HepG2 (cell line): ENCODE results near the gene ZNF606. TPM values are rescaled to one million over a fixed set of nuclear protein-coding genes. Genes with fewer than 3 reads are reported as not detected.
A peak's percentile ranks its signal among the peaks of the same experiment; 100 is the strongest.

Source experiments
- BRCA1 ChIP-seq: sonication (generic); formaldehyde crosslinking; IDR thresholded peaks from 2 replicates; pipeline ENCODE4 v1.4.0; 2020; ENCODE audit warnings: missing genetic modification reagents
- EED ChIP-seq: sonication (generic); formaldehyde crosslinking; IDR thresholded peaks from 2 replicates; pipeline ENCODE4 v1.5.0; 2020; ENCODE audit warnings: mild to moderate bottlenecking, missing genetic modification reagents
- ISX ChIP-seq: sonication (generic); formaldehyde crosslinking; conservative IDR thresholded peaks from 2 replicates; pipeline ENCODE4 v1.5.0; 2020; ENCODE audit warnings: missing genetic modification reagents
- KLF16 ChIP-seq, 2 experiments: sonication (generic) in 1 of 2; formaldehyde crosslinking in 1 of 2; IDR thresholded peaks; 2 replicates each; pipeline versions ENCODE4 v1.6.1 to v1.8.0; 2016 to 2023; ENCODE audit warnings: missing genetic modification reagents in 2 of 2, missing compliant biosample characterization in 1 of 2
- KMT2B ChIP-seq: IDR thresholded peaks from 2 replicates; pipeline ENCODE4 v1.6.1; 2016; ENCODE audit warnings: missing genetic modification reagents, missing compliant biosample characterization
- MIER2 ChIP-seq: IDR thresholded peaks from 2 replicates; pipeline ENCODE4 v1.6.1; 2016; ENCODE audit warnings: missing biosample characterization, missing genetic modification reagents
- MYNN ChIP-seq: sonication (generic); formaldehyde crosslinking; IDR thresholded peaks from 2 replicates; pipeline ENCODE4 v1.4.0; 2020; ENCODE audit warnings: mild to moderate bottlenecking, low read depth, missing genetic modification reagents
- NR2F1 ChIP-seq, 2 experiments: fragments of 450-650 bp in 1 of 2; formaldehyde crosslinking in 1 of 2; IDR thresholded peaks; 2 replicates each; pipeline versions ENCODE4 v1.5.0 to v1.6.1; 2016 to 2020; ENCODE audit warnings: mild to moderate bottlenecking in 1 of 2, missing compliant biosample characterization in 1 of 2, missing genetic modification reagents in 1 of 2, moderate library complexity in 1 of 2
- RNF2 ChIP-seq: fragments of 450-650 bp; conservative IDR thresholded peaks from 2 replicates; pipeline ENCODE4 v1.6.1; 2016; ENCODE audit warnings: low read depth
- SIX4 ChIP-seq: sonication (generic); formaldehyde crosslinking; IDR thresholded peaks from 2 replicates; pipeline ENCODE4 v1.4.0; 2020; ENCODE audit warnings: missing genetic modification reagents
- SPEN ChIP-seq: sonication (generic); formaldehyde crosslinking; IDR thresholded peaks from 2 replicates; pipeline ENCODE4 v1.5.1; 2020; ENCODE audit warnings: low read depth, mild to moderate bottlenecking, missing genetic modification reagents
- TARDBP ChIP-seq: sonication (generic); formaldehyde crosslinking; IDR thresholded peaks from 2 replicates; pipeline ENCODE4 v1.8.0; 2022; ENCODE audit warnings: mild to moderate bottlenecking, missing genetic modification reagents
- ZBTB7B ChIP-seq: sonication (generic); formaldehyde crosslinking; IDR thresholded peaks from 2 replicates; pipeline ENCODE4 v1.4.0; 2020; ENCODE audit warnings: missing genetic modification reagents
- ZFP90 ChIP-seq: sonication (generic); formaldehyde crosslinking; IDR thresholded peaks from 2 replicates; pipeline ENCODE4 v1.8.0; 2022; ENCODE audit warnings: missing genetic modification reagents, mild to moderate bottlenecking, inconsistent platforms, borderline replicate concordance
- ZFY ChIP-seq: sonication (generic); formaldehyde crosslinking; IDR thresholded peaks from 2 replicates; pipeline ENCODE4 v1.4.0; 2020; ENCODE audit warnings: missing genetic modification reagents
- ZNF670 ChIP-seq: sonication (generic); formaldehyde crosslinking; IDR thresholded peaks from 2 replicates; pipeline ENCODE4 v1.8.0; 2022; ENCODE audit warnings: mild to moderate bottlenecking, missing genetic modification reagents, borderline replicate concordance
- ZNF768 ChIP-seq: sonication (generic); formaldehyde crosslinking; IDR thresholded peaks from 2 replicates; pipeline ENCODE4 v1.4.0; 2020; ENCODE audit warnings: missing genetic modification reagents
- polyA plus RNA-seq, 8 experiments: library from polyadenylated mRNA; depleted of rRNA in 3 of 8; stranded (reverse) in 7 of 8; unstranded in 1 of 8; fragments of >200 nt; fragmentation: Illumina TruSeq in 4 of 8; extraction: Trizol in 4 of 8; gene quantifications; 2 replicates each; pipeline versions ENCODE4 v1.2.1 to v1.2.3, GENCODE V29; 2011 to 2016; ENCODE audit warnings: low read depth in 4 of 8, missing spikeins in 1 of 8, mixed read lengths in 1 of 8; ENCODE audit not compliant: insufficient read depth in 1 of 8
- total RNA-seq, 5 experiments: library from RNA; depleted of rRNA; stranded (reverse); fragments of >200 nt; fragmentation: Illumina TruSeq; extraction: Trizol; gene quantifications; 2 replicates each; pipeline ENCODE4 v1.2.3, GENCODE V29; 2016; ENCODE audit warnings: low read depth in 1 of 5
- TF ChIP-seq, protein P1 (sequence below), 2 experiments: sonication (generic) in 1 of 2; formaldehyde crosslinking in 1 of 2; IDR thresholded peaks; 2 replicates each; pipeline versions ENCODE4 v1.6.1 to v1.9.0; 2014 to 2022; ENCODE audit warnings: antibody characterized with exemption in 1 of 2, borderline replicate concordance in 1 of 2, inconsistent platforms in 1 of 2, low read depth in 1 of 2, missing genetic modification reagents in 1 of 2
- TF ChIP-seq, protein P2 (sequence below): sonication (generic); formaldehyde crosslinking; IDR thresholded peaks from 2 replicates; pipeline ENCODE4 v1.4.0; 2020; ENCODE audit warnings: missing genetic modification reagents
- TF ChIP-seq, protein P3 (sequence below): sonication (generic); formaldehyde crosslinking; IDR thresholded peaks from 2 replicates; pipeline ENCODE4 v1.8.1; 2023; ENCODE audit warnings: mild to moderate bottlenecking, moderate library complexity, missing genetic modification reagents

ZNF606 gene
- total and polyA plus RNA-seq, 2 of the 13 experiments (the other 11 are each of a cell fraction or from before 2014, with no cell fraction given) = 4.2 to 14.8 TPM

DNA sequence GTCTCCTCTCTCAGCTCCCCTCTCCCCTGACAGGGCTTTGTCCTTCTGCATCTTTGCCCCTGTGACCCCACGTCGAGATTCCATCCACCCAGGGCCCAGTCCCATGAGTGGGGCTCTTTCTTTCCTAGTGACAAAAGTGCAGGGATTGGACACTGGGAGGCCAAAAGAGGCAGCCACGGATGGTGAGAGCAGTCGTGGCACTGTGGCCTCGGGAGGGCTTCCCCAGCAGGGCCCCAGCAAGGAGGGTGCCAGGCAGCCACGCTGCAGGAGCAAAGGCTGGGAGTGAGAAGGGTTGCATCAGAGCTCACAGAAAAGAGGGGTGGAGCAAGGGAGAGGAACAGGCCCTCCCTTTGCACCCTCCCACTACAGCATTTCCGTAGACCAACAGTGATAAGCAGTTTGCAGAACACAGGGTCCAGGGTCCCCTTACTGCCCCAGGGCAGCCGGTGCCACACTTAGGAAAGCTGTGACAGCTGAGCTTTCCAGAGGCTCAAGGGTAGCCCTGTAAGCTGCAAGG is 36.1 kb upstream of the ZNF606 start (continued):
- TF ChIP-seq, protein P1, sequence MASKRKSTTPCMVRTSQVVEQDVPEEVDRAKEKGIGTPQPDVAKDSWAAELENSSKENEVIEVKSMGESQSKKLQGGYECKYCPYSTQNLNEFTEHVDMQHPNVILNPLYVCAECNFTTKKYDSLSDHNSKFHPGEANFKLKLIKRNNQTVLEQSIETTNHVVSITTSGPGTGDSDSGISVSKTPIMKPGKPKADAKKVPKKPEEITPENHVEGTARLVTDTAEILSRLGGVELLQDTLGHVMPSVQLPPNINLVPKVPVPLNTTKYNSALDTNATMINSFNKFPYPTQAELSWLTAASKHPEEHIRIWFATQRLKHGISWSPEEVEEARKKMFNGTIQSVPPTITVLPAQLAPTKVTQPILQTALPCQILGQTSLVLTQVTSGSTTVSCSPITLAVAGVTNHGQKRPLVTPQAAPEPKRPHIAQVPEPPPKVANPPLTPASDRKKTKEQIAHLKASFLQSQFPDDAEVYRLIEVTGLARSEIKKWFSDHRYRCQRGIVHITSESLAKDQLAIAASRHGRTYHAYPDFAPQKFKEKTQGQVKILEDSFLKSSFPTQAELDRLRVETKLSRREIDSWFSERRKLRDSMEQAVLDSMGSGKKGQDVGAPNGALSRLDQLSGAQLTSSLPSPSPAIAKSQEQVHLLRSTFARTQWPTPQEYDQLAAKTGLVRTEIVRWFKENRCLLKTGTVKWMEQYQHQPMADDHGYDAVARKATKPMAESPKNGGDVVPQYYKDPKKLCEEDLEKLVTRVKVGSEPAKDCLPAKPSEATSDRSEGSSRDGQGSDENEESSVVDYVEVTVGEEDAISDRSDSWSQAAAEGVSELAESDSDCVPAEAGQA (IDR thresholded peaks at IDR 0.05; ENCODE audit: low read depth) = no peak
- TF ChIP-seq, protein P1 (CRISPR knock-in tag; IDR thresholded peaks at IDR 0.05; ENCODE audit: borderline replicate concordance) = no peak
- TF ChIP-seq, protein P2, sequence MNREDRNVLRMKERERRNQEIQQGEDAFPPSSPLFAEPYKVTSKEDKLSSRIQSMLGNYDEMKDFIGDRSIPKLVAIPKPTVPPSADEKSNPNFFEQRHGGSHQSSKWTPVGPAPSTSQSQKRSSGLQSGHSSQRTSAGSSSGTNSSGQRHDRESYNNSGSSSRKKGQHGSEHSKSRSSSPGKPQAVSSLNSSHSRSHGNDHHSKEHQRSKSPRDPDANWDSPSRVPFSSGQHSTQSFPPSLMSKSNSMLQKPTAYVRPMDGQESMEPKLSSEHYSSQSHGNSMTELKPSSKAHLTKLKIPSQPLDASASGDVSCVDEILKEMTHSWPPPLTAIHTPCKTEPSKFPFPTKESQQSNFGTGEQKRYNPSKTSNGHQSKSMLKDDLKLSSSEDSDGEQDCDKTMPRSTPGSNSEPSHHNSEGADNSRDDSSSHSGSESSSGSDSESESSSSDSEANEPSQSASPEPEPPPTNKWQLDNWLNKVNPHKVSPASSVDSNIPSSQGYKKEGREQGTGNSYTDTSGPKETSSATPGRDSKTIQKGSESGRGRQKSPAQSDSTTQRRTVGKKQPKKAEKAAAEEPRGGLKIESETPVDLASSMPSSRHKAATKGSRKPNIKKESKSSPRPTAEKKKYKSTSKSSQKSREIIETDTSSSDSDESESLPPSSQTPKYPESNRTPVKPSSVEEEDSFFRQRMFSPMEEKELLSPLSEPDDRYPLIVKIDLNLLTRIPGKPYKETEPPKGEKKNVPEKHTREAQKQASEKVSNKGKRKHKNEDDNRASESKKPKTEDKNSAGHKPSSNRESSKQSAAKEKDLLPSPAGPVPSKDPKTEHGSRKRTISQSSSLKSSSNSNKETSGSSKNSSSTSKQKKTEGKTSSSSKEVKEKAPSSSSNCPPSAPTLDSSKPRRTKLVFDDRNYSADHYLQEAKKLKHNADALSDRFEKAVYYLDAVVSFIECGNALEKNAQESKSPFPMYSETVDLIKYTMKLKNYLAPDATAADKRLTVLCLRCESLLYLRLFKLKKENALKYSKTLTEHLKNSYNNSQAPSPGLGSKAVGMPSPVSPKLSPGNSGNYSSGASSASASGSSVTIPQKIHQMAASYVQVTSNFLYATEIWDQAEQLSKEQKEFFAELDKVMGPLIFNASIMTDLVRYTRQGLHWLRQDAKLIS (CRISPR knock-in tag) = no peak
- TF ChIP-seq NR2F1 (CRISPR knock-in tag; IDR thresholded peaks at IDR 0.05) (no peak), ZNF768 (CRISPR knock-in tag) (peak; percentile 53; the same call in 1 of the 2 replicates), ZBTB7B (CRISPR knock-in tag) (peak; percentile 39; the same call in 1 of the 2 replicates), MIER2 (0 out of 2 replicates have a peak, but pooled peaks have one; percentile 15), EED (0 out of 2 replicates have a peak, but pooled peaks have one; percentile 24), ISX (CRISPR knock-in tag) (no peak), ZFY (peak; percentile 61; the same call in 1 of the 2 replicates), SIX4 (CRISPR knock-in tag) (no peak), ZNF670 (CRISPR knock-in tag) (no peak), MYNN (CRISPR knock-in tag) (no peak), SPEN (CRISPR knock-in tag) (peak; percentile 60; the same call in 1 of the 2 replicates), RNF2 (no peak), BRCA1 (no peak), KMT2B (no peak), KLF16 (CRISPR knock-in tag; IDR thresholded peaks at IDR 0.05) (peak in 1 of 2 experiments; percentile 64; a peak in 2 of 4 replicates), ZFP90 (CRISPR knock-in tag) (peak; percentile 72; the same call in 1 of the 2 replicates), TARDBP (CRISPR knock-in tag) (0 out of 2 replicates have a peak, but pooled peaks have one; percentile 41)
- TF ChIP-seq, protein P3, sequence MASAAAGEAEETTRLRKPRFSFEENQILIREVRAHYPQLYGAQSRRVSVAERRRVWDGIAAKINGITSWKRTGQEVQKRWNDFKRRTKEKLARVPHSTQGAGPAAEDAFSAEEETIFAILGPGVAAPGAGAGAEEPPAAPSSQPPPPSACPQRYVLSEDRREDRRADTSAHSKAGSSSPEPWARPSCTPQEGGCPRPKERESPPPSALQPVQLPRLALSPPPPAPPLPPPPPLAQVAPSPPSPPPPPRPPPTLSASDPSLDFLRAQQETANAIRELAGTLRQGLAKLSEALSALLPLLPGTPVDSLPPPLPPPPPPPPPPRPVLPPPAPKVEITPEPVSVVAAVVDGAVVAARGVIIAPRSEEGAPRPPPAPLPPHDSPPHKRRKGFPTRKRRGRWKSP (CRISPR knock-in tag) = no peak
